Mononuclear cell (primary cell): ENCODE measurements around the gene SCRT2. TPM values are rescaled to one million over a fixed set of nuclear protein-coding genes. Genes with fewer than 3 reads are reported as not detected.
"Not testable (repeated sequence)": the region's sequence is repeated elsewhere in the genome, so short reads cannot be mapped to it uniquely, and the experiment has no call there.

Source experiments
- H3K27me3 ChIP-seq: 2 replicates; pipeline ENCODE4 v1.6.0; 2011; ENCODE audit warnings: low read length, control low read depth; ENCODE audit not compliant: insufficient read depth
- H3K4me1 ChIP-seq: 2 replicates; pipeline ENCODE4 v1.5.1; 2011; ENCODE audit warnings: mild to moderate bottlenecking, low read length, control low read depth; ENCODE audit not compliant: insufficient read depth
- H3K4me3 ChIP-seq: 2 replicates; pipeline ENCODE4 v1.5.1; 2011; ENCODE audit warnings: mild to moderate bottlenecking, low read length, moderate library complexity
- H3K9me3 ChIP-seq: 2 replicates; pipeline ENCODE4 v1.5.1; 2011; ENCODE audit warnings: low read depth, mild to moderate bottlenecking, control low read depth, low read length
- total RNA-seq: library from RNA; depleted of rRNA; stranded (reverse); fragments of >200 nt; gene quantifications from one replicate; pipeline ENCODE4 v1.2.3, GENCODE V29; 2012

Gene SCRT2
- total RNA-seq: not detected

- no peaks in the 10 kb centered on the region for H3K9me3 ChIP-seq
- no peak within 1 kb of the TSS for H3K4me3 ChIP-seq
- H3K27me3 ChIP-seq: peaks cover 68% of the 10 kb centered on the region
- peaks cover 22% of the 10 kb centered on the region for H3K4me1 ChIP-seq
Observed at GRCh38 chr20:675453-676314, at the start of gene SCRT2. Gene SCRT2 (minus strand): TSS chr20:675802. CDS start chr20:675601, 201 bp downstream.

- H3K27me3 ChIP-seq: peaks cover 30% of the 10 kb centered on the region
- H3K9me3 ChIP-seq: not testable (repeated sequence)
Observed at GRCh38 chr20:724797-725196, 49.2 kb upstream of the SCRT2 start.

GRCh38 chr20:723756-724155, 48.2 kb upstream of the SCRT2 start:
- H3K9me3 ChIP-seq: no peaks in the 10 kb centered on the region
- H3K27me3 ChIP-seq: peaks cover 20% of the 10 kb centered on the region
- H3K4me1 ChIP-seq: peaks cover 3% of the 10 kb centered on the region
- no peak overlapping the region for H3K4me3 ChIP-seq

More at GRCh38 chr20:724797-725196, 49.2 kb upstream of the SCRT2 start:
- not testable (repeated sequence) for H3K4me1 ChIP-seq, H3K4me3 ChIP-seq

GRCh38 chr20:722822-723644, 47.4 kb upstream of the SCRT2 start:
- no peak overlapping the region for H3K4me3 ChIP-seq
- no peaks in the 10 kb centered on the region for H3K9me3 ChIP-seq
- H3K27me3 ChIP-seq: peaks cover 14% of the 10 kb centered on the region
- H3K4me1 ChIP-seq: peaks cover 2% of the 10 kb centered on the region

- Histone ChIP-seq H3K4me3 (no peak overlapping the region), H3K9me3 (no peaks in the 10 kb centered on the region), H3K27me3 (peaks cover 10% of the 10 kb centered on the region), H3K4me1 (no peaks in the 10 kb centered on the region)
Observed at GRCh38 chr20:721876-722275, 46.3 kb upstream of the SCRT2 start.

- H3K9me3 ChIP-seq: no peaks in the 10 kb centered on the region
- H3K4me1 ChIP-seq: no peaks in the 10 kb centered on the region
- H3K27me3 ChIP-seq: no peaks in the 10 kb centered on the region
- no peak overlapping the region for H3K4me3 ChIP-seq
Observed at GRCh38 chr20:719816-720215, 44.2 kb upstream of the SCRT2 start.

- no peaks in the 10 kb centered on the region for H3K4me1 ChIP-seq
- no peak overlapping the region for H3K4me3 ChIP-seq
- no peaks in the 10 kb centered on the region for H3K9me3 ChIP-seq
- H3K27me3 ChIP-seq: no peaks in the 10 kb centered on the region
Observed at GRCh38 chr20:719068-719467, 43.5 kb upstream of the SCRT2 start.

- H3K9me3 ChIP-seq: no peaks in the 10 kb centered on the region
- no peak overlapping the region for H3K4me3 ChIP-seq
- no peaks in the 10 kb centered on the region for H3K27me3 ChIP-seq
- H3K4me1 ChIP-seq: no peaks in the 10 kb centered on the region
Observed at GRCh38 chr20:717832-718231, 42.2 kb upstream of the SCRT2 start.

GRCh38 chr20:717271-717670, 41.7 kb upstream of the SCRT2 start:
- no peaks in the 10 kb centered on the region for H3K27me3 ChIP-seq
- no peaks in the 10 kb centered on the region for H3K4me1 ChIP-seq
- no peaks in the 10 kb centered on the region for H3K9me3 ChIP-seq

GRCh38 chr20:714453-714852, 38.9 kb upstream of the SCRT2 start:
- Histone ChIP-seq H3K9me3 (no peaks in the 10 kb centered on the region), H3K4me3 (no peak overlapping the region), H3K4me1 (no peaks in the 10 kb centered on the region), H3K27me3 (peaks cover 16% of the 10 kb centered on the region)

More at GRCh38 chr20:717271-717670, 41.7 kb upstream of the SCRT2 start:
- H3K4me3 ChIP-seq: no peak overlapping the region

GRCh38 chr20:711576-711975, 36.0 kb upstream of the SCRT2 start:
- H3K4me1 ChIP-seq: no peaks in the 10 kb centered on the region
- H3K9me3 ChIP-seq: no peaks in the 10 kb centered on the region
- peaks cover 23% of the 10 kb centered on the region for H3K27me3 ChIP-seq
- no peak overlapping the region for H3K4me3 ChIP-seq

- Histone ChIP-seq H3K4me1 (no peaks in the 10 kb centered on the region), H3K4me3 (no peak overlapping the region), H3K9me3 (no peaks in the 10 kb centered on the region), H3K27me3 (peaks cover 23% of the 10 kb centered on the region)
Observed at GRCh38 chr20:710780-711450, 35.3 kb upstream of the SCRT2 start.

- peaks cover 23% of the 10 kb centered on the region for H3K27me3 ChIP-seq
- H3K4me3 ChIP-seq: no peak overlapping the region
- no peaks in the 10 kb centered on the region for H3K4me1 ChIP-seq
- no peaks in the 10 kb centered on the region for H3K9me3 ChIP-seq
Observed at GRCh38 chr20:709991-710779, 34.6 kb upstream of the SCRT2 start.

GRCh38 chr20:709423-709822, 33.8 kb upstream of the SCRT2 start:
- Histone ChIP-seq H3K27me3 (peaks cover 23% of the 10 kb centered on the region), H3K4me3 (no peak overlapping the region), H3K9me3 (no peaks in the 10 kb centered on the region), H3K4me1 (no peaks in the 10 kb centered on the region)
